ENCODE results near the gene PAN2. TPM values are rescaled to one million over a fixed set of nuclear protein-coding genes. Genes with fewer than 3 reads are reported as not detected.
"Not testable (repeated sequence)": the region's sequence is repeated elsewhere in the genome, so short reads cannot be mapped to it uniquely, and the experiment has no call there.

Gene PAN2
- total RNA-seq, 1 experiment from 2014 or later, result 78.1 TPM

GRCh38 chr12:56324206-56324605 lies 9.6 kb downstream of the PAN2 start:
- ChIA-PET POLR2A (ENCODE audit: unreplicated experiment) (no interaction called here), CTCF (no interaction called here)
- intact Hi-C loops (cut with micrococcal nuclease; ENCODE audit: unreplicated experiment), result no loop called here
- no peak overlapping the region for H2AFZ ChIP-seq
- H3K4me3 ChIP-seq, result no peak overlapping the region
- H3K9me3 ChIP-seq (ENCODE audit: insufficient read depth, low read depth), result no peaks in the 10 kb centered on the region
- H3K4me2 ChIP-seq, result no peak overlapping the region
- TF ChIP-seq CTCF (conservative IDR thresholded peaks at IDR 0.05) (no peak), EZH2 (IDR thresholded peaks at IDR 0.05; ENCODE audit: low read depth) (no peak)
- no peak for DNase-seq
- H3K36me3 ChIP-seq (ENCODE audit: low read depth), result peaks cover 11% of the 10 kb centered on the region; the same call in 1 of the 2 replicates
- no peaks in the 10 kb centered on the region for H3K79me2 ChIP-seq (ENCODE audit: low read depth)
- no peaks in the 10 kb centered on the region for H3K27me3 ChIP-seq (ENCODE audit: insufficient read depth, low read depth)
- no peaks in the 10 kb centered on the region for H3F3A ChIP-seq (ENCODE audit: insufficient read depth, low read depth)
- no peaks in the 10 kb centered on the region for H3K4me1 ChIP-seq (replicated peaks; ENCODE audit: insufficient read depth)
- H4K20me1 ChIP-seq (ENCODE audit: insufficient read depth), result no peaks in the 10 kb centered on the region
- no TSS peak for BruUV-seq (replicated peaks)
- H3K27ac ChIP-seq, result no peak overlapping the region
- H3K9me2 ChIP-seq (ENCODE audit: insufficient read depth), result no peaks in the 10 kb centered on the region

- H3K4me2 ChIP-seq; DNase-seq; H3K27me3 ChIP-seq (ENCODE audit: insufficient read depth, low read depth); H3K4me3 ChIP-seq; H3F3A ChIP-seq (ENCODE audit: insufficient read depth, low read depth); H3K27ac ChIP-seq; intact Hi-C loops (cut with micrococcal nuclease; ENCODE audit: unreplicated experiment); H2AFZ ChIP-seq; H3K9me3 ChIP-seq (ENCODE audit: insufficient read depth, low read depth); H3K79me2 ChIP-seq (ENCODE audit: low read depth); H4K20me1 ChIP-seq (ENCODE audit: insufficient read depth); POLR2A ChIA-PET (ENCODE audit: unreplicated experiment); H3K4me1 ChIP-seq (replicated peaks; ENCODE audit: insufficient read depth); H3K9me2 ChIP-seq (ENCODE audit: insufficient read depth); CTCF ChIA-PET; BruUV-seq (replicated peaks): not testable (repeated sequence)
- peaks cover 11% of the 10 kb centered on the region; the same call in 1 of the 2 replicates for H3K36me3 ChIP-seq (ENCODE audit: low read depth)
These were observed 12.2 kb downstream of the PAN2 start for GRCh38 chr12:56321610-56322009.

DNA sequence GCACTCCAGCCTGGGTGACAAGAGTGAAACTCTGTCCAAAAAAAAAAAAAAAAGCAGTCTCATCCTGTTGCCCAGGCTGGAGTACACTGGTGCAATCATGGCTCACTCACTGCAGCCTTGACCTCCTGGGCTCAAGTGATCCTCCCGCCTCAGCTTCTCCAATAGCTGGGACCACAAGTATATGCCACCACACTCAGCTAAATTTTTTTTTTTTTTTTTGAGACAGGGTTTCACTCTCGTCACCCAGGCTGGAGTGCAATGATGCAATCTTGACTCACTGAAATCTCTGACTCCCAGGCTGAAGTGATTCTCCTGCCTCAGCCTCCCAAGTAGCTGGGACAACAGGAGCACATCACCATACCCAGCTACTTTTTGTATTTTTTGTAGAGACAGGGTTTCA lies 12.8 kb downstream of the PAN2 start:
- intact Hi-C loops (cut with micrococcal nuclease; ENCODE audit: unreplicated experiment), result no loop called here
- H2AFZ ChIP-seq, result no peak overlapping the region
- no peaks in the 10 kb centered on the region for H3K27me3 ChIP-seq (ENCODE audit: insufficient read depth, low read depth)
- H3K4me2 ChIP-seq, result no peak overlapping the region
- peaks cover 10% of the 10 kb centered on the region; the same call in 1 of the 2 replicates for H3K36me3 ChIP-seq (ENCODE audit: low read depth)
- no peaks in the 10 kb centered on the region for H3K9me2 ChIP-seq (ENCODE audit: insufficient read depth)
- peaks cover 7% of the 10 kb centered on the region; the same call in 1 of the 2 replicates for H3K4me1 ChIP-seq (replicated peaks; ENCODE audit: insufficient read depth)
- no peaks in the 10 kb centered on the region for H3K9me3 ChIP-seq (ENCODE audit: insufficient read depth, low read depth)
- H3K27ac ChIP-seq, result no peak overlapping the region
- DNase-seq, result no peak
- no peaks in the 10 kb centered on the region for H4K20me1 ChIP-seq (ENCODE audit: insufficient read depth)
- TF ChIP-seq CTCF (conservative IDR thresholded peaks at IDR 0.05), result no peak
- TF ChIP-seq EZH2 (IDR thresholded peaks at IDR 0.05; ENCODE audit: low read depth), result no peak
- no peaks in the 10 kb centered on the region for H3K79me2 ChIP-seq (ENCODE audit: low read depth)
- BruUV-seq (replicated peaks), result no TSS peak
- H3K4me3 ChIP-seq, result no peak overlapping the region
- peaks cover 8% of the 10 kb centered on the region for H3F3A ChIP-seq (ENCODE audit: insufficient read depth, low read depth)
- POLR2A ChIA-PET (ENCODE audit: unreplicated experiment), result interaction anchor here (0.6 to 0.7 kb wide), 3 partner anchors 27 to 347 kb away, joined by 4 to 8 read pairs (median 6); partner anchors contain the start of gene RAB5B
- CTCF ChIA-PET, result interaction anchor here (0.6 kb wide), 1 partner anchor 55 kb away, joined by 3 read pairs; no protein-coding TSS in a partner anchor

GRCh38 chr12:56317675-56318074 lies 16.1 kb downstream of the PAN2 start:
- TF ChIP-seq CTCF (conservative IDR thresholded peaks at IDR 0.05) (no peak), EZH2 (IDR thresholded peaks at IDR 0.05; ENCODE audit: low read depth) (no peak)
- Histone ChIP-seq H2AFZ (no peak overlapping the region), H4K20me1 (ENCODE audit: insufficient read depth) (no peaks in the 10 kb centered on the region), H3K4me3 (no peak overlapping the region), H3K9me3 (ENCODE audit: insufficient read depth, low read depth) (no peaks in the 10 kb centered on the region), H3K27ac (no peak overlapping the region), H3K4me1 (replicated peaks; ENCODE audit: insufficient read depth) (peaks cover 18% of the 10 kb centered on the region), H3K4me2 (no peak overlapping the region), H3K9me2 (ENCODE audit: insufficient read depth) (no peaks in the 10 kb centered on the region), H3F3A (ENCODE audit: insufficient read depth, low read depth) (peaks cover 8% of the 10 kb centered on the region), H3K36me3 (ENCODE audit: low read depth) (peaks cover 9% of the 10 kb centered on the region; the same call in 1 of the 2 replicates), H3K27me3 (ENCODE audit: insufficient read depth, low read depth) (no peaks in the 10 kb centered on the region), H3K79me2 (ENCODE audit: low read depth) (peaks cover 18% of the 10 kb centered on the region)
- ChIA-PET CTCF (no interaction called here), POLR2A (ENCODE audit: unreplicated experiment) (interaction anchor here (0.6 kb wide), 1 partner anchor 13 kb away, joined by 5 read pairs; no protein-coding TSS in a partner anchor)
- intact Hi-C loops (cut with micrococcal nuclease; ENCODE audit: unreplicated experiment), result loop anchor here (2.0 kb wide), 1 partner anchor 17 kb away; the partner anchor contains the start of gene CS
- DNase-seq, result no peak
- no TSS peak for BruUV-seq (replicated peaks)

All from PC-9 (cell line).